ENCODE measurements around the gene OR56A5.

- TF ChIP-seq POLR2A (IDR thresholded peaks at IDR 0.05) (no peak), CTCF (IDR thresholded peaks at IDR 0.05) (no peak)
Measured at GRCh38 chr11:5992604-5993251, 24.4 kb upstream of the OR56A5 start.
